HG03469 (cell line): Measurements from ENCODE around the gene KLHL40.

Source experiments
- ATAC-seq: cut with Tn5 transposase; IDR thresholded peaks from one replicate; pipeline ENCODE4 v1.9.1; 2021; ENCODE audit warnings: mild to moderate bottlenecking, moderate library complexity, moderate number of reproducible peaks; ENCODE audit not compliant: unreplicated experiment

Gene KLHL40, protein sequence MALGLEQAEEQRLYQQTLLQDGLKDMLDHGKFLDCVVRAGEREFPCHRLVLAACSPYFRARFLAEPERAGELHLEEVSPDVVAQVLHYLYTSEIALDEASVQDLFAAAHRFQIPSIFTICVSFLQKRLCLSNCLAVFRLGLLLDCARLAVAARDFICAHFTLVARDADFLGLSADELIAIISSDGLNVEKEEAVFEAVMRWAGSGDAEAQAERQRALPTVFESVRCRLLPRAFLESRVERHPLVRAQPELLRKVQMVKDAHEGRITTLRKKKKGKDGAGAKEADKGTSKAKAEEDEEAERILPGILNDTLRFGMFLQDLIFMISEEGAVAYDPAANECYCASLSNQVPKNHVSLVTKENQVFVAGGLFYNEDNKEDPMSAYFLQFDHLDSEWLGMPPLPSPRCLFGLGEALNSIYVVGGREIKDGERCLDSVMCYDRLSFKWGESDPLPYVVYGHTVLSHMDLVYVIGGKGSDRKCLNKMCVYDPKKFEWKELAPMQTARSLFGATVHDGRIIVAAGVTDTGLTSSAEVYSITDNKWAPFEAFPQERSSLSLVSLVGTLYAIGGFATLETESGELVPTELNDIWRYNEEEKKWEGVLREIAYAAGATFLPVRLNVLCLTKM

DNA sequence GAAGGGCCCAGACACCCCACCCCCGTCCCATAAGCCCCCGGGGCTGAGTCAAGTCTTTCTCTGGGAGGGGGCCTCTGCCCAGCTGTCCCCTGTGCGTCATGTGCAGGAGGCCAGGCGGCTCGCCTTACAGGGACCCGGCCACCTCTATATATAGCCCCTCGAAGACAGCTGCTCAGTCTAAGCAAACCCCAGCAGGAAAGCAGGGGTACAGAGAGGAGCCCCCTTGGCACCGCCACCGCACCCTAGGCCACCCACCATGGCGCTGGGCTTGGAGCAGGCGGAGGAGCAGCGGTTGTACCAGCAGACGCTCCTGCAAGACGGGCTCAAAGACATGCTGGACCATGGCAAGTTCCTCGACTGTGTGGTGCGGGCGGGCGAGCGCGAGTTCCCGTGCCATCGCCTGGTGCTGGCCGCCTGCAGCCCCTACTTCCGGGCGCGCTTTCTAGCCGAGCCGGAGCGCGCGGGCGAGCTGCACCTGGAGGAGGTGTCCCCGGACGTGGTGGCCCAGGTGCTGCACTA is at the start of gene KLHL40:
Gene KLHL40 (plus strand): TSS at position 175 of the 519 bp plus-strand sequence. CDS start 82 bp downstream, at position 257.
- ATAC-seq, result no peak

DNA sequence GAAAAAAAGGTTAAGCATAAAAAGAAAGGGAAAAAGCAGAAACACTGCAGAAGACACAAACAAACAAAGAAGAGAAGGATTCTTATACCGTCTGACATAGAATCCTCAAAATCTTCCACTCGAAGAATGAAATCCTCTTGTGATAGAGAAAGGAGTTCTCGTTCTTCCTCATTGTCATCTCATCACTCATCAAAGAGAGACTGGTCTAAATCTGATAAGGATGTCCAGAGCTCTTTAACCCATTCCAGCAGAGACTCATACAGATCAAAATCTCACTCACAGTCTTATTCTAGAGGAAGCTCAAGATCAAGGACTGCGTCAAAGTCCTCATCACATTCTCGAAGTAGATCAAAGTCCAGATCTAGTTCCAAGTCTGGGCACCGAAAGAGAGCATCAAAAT is 48.3 kb upstream of the KLHL40 start:
- no peak for ATAC-seq

DNA sequence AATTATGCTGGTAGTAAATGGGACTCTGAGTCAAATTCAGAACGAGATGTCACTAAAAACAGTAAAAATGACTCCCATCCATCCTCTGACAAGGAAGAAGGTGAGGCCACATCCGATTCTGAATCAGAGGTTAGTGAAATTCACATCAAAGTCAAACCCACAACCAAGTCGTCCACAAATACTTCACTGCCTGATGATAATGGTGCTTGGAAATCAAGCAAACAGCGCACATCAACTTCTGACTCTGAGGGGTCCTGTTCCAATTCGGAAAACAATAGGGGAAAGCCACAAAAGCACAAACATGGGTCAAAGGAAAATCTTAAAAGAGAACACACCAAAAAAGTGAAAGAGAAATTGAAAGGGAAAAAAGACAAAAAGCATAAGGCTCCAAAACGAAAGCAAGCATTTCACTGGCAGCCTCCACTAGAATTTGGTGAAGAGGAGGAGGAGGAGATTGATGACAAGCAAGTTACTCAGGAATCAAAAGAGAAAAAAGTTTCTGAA is 46.9 kb upstream of the KLHL40 start:
- no peak for ATAC-seq

DNA sequence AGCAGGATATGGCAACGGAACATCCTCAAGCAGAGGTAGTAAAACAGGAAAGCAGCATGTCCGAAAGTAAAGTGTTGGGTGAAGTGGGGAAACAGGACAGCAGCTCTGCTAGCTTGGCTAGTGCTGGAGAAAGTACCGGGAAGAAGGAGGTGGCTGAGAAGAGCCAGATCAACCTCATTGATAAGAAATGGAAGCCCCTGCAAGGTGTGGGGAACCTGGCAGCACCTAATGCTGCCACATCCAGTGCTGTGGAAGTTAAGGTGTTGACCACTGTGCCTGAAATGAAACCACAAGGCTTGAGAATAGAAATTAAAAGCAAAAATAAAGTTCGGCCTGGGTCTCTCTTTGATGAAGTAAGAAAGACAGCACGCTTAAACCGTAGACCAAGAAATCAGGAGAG is 46.1 kb upstream of the KLHL40 start:
- ATAC-seq, result no peak

DNA sequence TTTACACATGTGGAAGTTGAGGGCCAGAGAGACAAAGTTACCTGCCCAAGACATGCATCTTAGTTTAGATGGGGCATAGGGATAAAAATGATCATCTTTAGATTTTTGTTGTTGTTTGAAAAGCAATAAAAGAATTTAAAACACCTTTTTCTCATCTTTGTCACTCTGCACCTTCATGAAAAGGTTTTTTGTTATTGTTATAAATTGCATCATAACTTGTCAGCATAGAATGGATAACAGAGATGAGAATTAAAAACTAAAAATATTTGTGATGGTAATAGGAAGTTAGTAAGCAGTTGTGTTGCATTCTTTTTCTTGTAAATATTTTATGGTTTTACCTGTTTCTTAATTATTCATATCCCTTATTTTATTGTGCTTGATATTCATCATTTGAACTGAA is 45.2 kb upstream of the KLHL40 start:
- ATAC-seq, result no peak

DNA sequence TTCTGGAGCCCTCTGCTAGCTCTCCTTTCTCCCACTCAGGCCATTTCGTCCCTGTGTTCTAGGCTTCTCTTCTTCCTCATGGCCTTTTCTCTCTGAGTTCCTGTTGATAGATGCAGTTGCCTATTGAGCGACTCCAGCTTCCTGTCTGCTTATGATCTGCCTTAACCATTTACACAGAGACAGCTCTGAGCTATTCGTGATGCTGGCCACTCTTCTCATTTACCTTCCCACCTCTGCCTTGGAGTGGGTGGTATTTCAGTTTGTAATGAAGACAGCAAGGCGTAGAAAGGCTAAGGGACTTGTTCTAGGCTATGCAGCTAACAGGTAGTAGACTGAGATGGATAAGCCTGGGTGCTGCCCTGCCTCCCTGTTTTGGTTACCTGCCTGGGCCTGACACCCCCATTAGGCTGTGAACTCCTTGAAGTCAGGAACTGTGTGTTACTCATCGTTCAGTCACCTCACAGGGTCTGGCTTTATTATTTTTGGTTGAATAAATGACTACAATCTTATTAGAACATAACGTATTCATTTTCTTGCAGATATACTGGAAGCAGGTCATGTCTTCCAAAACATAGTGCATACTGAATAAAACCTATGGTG is 44.5 kb upstream of the KLHL40 start:
- ATAC-seq, result no peak

DNA sequence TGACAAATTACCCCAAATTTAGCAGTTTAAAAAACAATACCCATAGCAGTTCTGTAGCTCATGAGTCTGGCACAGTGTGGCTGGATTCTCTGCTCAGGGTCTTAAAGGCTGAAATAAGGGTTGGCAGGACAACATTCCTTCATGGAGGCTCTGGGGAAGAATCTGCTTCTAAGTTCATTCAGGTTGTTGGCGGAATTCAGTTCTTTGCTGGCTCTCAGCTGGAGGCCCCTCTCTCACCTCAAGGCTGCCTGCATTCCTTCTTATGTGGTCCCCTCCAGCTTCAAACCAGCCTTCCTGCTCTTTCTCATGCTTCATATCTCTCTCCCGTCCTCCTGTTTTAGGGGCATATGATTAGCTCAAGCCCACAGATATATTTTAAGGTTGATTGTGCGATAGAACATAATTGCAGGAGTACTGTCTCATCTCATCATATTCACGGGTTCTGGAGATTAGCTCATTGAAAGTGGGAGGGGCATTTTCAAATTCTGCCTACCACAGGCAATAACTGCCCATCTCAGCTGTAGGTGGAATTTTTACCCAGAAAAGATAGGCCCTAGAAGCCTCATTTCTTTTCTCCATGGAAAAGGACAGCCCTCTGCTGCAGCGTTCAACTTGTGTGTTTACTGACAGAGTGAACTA is 37.4 kb upstream of the KLHL40 start:
- no peak for ATAC-seq

DNA sequence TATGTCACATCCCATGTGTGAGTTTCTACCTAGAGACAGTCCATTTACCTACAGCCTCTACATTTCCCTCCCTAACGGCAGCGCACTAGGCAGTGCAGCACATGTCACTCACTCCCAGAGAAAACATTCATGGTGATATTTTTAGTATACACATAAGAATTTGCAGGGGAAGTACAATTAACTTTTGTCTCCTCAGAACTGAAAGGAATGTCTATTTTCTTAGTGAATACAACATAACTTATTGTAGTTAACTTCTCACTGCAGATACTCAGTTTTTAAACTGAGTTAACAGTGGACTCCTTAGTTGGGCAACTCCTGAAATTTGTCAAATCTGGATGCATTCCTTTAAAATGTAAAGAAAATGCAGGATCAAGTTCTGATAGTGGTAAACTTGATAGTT is 36.3 kb upstream of the KLHL40 start:
- ATAC-seq, result no peak

DNA sequence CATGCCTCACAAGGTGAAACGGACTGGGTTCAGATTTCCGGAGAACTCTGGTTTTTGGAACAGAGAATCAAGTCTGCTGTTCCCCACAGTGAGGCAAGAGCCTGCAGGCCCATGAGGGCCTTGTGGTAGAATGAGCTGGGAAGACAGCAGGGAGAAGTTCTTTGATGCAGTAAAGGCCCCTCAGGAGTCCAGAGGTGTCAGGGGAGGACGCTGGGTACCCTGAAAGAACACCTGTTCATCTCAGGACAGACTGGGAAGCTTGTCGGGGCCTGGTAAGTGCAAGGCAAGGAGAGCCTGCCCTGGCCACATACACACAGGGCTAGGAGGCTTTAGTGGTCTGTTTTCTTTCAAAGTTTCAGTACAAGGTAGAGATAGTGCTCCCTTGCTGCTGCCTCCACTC is 35.6 kb upstream of the KLHL40 start:
- ATAC-seq, result no peak

DNA sequence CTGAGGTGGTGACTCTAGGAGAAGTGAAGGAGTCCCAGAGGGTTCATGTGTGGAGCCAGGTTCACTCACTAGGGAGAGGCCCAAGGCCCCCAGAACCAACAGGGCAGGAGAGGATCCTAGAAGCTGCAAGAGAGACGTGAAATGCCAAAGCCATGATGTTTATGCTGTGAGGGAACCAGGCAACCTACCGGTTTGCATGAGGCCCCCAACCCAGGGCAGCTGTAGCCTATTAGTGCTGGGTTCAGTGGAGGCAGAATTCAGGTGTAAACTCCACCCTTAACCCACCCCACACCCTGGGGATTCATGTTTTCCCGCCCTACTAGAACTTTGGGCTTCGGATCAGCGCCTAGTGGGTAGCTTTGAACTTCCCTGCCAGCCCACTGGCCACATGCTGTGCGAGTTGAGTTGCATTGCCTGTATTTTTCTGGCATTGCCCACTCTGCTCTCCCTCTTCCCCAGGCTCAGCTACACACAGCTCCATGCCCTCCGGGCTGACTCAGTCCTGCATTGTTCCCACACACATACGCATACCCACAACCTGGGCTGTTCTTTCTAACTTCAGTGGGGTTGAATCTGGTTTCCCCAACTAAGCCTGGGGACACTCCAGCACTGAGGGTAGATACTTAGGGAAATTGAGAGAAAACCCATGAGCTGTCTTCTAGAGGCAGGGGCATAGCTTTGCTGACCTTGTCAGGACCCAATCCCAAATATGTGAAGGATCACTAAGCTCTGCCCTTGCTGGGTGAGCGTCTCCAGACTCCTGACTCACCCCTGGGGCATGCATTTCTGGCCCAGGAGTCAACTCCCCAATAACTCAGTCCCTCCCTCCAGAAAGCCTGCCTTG is 33.9 kb upstream of the KLHL40 start:
- ATAC-seq, result no peak

DNA sequence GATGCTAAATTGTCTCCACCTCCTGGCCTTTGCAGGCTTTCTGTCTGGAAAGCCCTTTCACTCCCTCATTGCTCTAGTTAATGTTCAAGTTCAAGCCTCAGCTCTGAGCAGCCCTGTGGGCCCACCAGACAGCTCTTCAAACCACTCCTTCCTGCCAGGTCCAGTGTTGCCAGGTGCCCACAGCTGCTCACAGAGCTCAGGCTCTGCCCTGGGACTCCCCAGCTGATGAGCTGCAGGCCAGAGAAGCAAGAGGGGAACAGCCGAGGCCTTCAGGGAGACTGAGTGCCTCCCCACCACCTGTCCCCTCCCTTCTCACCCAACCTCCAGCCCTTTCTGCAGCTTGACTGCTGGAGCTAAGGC is 33.1 kb upstream of the KLHL40 start:
- ATAC-seq, result no peak

DNA sequence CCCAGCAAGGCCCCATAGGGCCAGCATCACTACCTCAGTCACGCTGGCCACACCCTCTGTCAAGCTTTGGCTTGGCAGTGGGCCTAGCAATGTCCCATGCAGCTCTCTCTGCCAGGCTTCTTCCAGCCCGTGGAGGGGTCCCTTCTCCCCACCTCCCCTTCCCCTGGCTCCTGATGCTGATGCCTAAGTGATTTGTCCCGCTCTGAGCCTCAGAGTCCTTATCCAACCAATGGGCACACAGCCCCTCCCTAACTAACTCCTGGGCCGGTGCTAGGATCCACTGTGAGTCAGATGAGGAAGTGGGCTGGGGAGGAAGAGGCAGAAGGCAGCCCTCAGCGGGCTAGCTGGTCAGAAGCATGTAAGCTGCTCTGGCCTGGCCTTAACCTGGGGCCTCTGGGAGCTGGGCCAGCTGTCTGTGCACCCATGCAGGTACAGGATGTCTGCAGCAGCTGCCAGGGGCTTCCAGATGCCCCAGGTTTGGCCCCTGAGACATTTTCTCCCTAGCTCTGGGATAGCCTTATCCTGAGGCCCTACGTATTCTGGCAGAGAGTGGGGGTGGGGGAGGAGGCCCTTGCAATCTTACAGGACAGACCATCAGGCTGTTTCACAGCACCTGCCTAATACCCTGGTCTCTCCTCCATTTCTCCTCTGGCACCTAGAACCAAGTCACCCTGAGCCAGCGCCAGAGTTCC is 32.6 kb upstream of the KLHL40 start:
- peak; percentile 50 for ATAC-seq

DNA sequence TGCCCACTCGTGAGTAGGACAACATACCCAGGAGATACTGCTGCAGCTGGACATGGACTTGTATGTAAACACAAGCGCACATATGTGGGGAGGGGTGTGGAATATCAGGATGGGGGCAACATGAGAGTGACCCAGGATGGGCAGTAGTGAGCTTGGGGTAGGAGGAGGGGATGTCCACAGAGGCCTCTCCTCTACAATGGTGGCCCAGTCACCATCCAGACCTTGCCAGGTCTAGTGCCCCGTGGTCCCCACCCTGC is 32.1 kb upstream of the KLHL40 start:
- no peak for ATAC-seq

DNA sequence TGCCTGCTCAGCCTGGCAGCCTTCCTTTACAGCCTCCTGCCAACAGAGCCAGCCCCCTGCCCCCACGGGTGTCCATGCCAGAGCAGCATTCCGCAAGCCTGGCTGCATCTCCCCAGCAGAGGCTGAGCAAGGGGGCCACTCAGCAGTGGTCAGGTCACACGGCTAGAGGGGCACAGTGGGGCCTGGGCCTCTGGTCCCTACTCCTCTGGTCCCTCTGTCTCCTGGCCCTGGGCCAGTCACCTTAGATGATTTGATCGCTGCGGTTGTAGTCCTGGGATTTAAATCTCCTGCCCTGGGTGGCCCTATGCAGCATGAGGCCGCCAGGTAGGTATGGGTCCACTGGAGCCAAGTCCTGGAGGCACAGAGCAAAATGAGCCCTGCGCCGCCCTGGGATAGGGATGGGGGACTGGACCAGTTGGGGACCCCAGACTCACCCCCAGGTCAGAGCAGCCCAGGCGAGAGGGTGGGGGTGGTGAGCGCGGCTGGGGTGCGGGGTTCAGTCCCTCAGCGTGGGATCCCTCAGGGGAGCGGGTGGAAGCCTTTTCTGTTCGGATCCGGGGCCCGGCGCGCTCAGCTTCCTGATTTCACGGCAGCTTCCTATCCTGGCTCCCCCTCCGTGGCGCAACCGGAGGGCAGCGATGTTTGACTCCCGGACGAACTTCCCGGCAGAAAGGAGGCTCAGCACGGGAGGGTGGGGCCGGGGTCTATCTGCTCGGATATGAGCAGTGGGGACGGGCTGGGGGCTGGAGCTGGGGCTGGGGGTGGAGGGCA is 31.6 kb upstream of the KLHL40 start, which contains the start of gene ZBTB47:
Gene ZBTB47 (plus strand): TSS at position 138 of the 771 bp plus-strand sequence. CDS start 4,659 bp downstream, outside the sequence.
- no peak for ATAC-seq

DNA sequence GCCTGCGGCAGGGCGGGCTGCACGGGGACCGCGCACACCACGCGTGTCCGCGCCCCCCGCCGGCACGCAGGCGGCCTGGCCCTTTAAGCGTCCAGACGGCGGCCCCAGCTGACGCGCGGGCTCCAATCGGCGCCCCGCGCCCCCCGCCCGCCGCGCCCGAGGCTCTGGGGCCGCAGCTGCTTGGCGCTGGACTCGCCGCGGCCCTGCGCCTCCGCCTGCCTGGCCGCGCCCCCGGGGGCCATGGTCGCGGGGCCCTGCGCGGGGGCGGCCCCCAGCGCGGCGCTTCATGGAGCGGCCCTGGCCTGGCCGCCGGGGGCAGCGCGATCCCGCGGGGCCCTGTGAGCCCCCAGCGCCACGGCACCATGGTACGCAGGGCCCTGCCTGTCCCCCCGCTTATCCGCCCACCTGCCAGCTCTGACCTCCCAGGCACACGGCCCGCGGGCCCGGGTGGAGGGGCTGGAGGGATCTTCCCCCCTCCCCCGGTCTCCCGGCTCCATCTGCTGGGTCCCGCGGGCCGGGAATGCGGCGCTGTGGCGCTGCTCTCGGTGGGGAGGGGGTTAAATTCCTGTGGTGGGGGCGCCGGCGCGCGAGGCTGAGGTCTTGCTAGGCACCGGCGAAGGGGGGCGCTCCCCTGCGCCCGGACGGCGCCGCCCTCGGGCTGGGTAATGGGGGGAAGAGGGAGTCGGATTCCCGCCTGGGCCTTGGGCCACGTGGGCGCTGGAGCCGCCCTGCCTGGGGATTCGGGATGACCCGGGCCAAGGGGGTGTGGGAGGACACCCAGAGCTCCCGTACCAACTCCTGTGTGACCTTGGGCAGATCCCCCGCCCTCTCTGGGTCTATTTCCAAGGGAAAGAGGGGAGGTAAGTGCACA is 30.8 kb upstream of the KLHL40 start:
- ATAC-seq, result no peak

DNA sequence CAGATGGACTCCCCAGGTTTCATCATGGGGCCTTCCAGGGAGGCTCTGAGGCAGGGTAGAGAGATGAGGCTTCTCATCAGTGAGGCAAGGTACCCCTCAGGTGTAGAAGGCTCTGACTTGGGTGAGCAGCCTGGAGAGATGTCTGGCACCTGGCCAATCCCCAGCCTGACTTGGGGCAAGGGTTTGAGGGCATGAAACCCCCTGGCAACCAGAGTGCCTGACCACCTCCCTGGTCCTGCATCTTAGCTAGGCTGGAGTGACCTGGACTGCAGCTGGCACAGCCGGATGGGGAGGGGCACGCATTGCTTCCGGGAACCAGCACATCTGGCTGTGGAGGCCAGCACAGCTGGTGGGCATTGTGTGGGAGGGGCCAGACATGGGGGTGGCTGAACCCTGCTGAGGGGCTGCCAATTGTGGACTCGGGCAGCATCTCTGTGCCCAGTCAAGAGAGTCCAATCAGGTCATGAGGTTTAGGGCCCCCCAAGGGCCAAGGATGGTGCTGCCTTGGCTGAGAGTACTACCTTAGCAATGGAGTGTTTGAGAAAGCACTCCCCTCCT is 29.9 kb upstream of the KLHL40 start:
- no peak for ATAC-seq

DNA sequence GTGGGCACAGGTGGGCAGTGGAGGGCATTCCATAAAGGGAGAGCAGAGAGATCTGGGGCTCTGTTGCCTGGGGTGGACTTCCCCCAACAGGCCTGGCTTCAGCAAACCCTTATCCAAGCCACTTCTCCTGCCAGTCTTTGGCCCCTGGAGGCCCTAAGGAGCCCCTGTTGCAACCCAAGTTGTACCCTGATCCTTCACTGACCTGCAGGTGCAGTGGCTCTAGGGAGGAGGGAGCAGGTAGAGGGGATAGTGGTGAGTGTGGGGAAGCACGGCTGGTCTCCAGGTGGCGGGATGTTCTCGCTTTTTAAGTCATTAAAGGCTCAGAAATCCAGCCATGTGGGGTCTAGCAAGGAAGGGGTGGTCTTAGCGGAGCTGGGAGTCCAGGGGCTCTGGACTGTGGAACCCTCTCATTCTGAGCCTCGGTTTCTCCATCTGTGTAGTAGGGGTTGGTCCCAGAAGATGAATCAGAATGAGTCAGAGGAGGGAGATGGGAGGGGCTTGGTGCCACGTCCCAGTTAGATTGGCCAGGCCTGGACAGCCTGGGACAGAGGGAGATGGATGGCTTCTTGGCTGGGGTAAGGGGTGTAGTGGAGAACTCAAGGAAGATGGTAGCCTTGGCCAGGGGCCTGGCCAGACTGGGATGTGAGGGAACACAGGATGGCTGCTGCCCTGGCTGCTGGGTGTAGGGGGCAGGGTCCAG is 29.2 kb upstream of the KLHL40 start:
- no peak for ATAC-seq
